Measurements from ENCODE around the gene NOL12. TPM values are rescaled to one million over a fixed set of nuclear protein-coding genes. Genes with fewer than 3 reads are reported as not detected.

Gene NOL12
- total RNA-seq, 1 donor from 2014 or later: 39.8 TPM

DNA sequence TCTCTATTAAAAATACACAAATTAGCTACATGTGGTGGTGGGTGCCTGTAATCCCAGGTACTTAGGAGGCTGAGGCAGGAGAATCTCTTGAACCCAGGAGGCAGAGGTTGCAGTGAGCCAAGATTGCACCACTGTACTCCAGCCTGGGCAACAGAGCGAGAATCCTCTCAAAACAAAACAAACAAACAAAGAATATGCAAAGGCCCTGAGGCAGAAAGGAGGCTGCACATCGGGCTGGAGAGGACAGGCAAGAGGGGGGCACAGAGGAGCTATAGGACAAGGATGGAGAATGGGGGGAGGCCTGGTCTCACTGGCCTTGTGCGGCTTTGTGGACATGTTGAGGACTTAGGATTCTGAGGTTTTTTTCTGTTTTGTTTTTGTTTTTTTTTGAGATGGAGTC is 19.1 kb downstream of the NOL12 start:
- H3K4me3 ChIP-seq (ENCODE audit: low read depth, low read length): no peak overlapping the region
- FAIRE-seq (no peak), DNase-seq (ENCODE audit: low read depth) (no peak)
- TF ChIP-seq, protein P1, sequence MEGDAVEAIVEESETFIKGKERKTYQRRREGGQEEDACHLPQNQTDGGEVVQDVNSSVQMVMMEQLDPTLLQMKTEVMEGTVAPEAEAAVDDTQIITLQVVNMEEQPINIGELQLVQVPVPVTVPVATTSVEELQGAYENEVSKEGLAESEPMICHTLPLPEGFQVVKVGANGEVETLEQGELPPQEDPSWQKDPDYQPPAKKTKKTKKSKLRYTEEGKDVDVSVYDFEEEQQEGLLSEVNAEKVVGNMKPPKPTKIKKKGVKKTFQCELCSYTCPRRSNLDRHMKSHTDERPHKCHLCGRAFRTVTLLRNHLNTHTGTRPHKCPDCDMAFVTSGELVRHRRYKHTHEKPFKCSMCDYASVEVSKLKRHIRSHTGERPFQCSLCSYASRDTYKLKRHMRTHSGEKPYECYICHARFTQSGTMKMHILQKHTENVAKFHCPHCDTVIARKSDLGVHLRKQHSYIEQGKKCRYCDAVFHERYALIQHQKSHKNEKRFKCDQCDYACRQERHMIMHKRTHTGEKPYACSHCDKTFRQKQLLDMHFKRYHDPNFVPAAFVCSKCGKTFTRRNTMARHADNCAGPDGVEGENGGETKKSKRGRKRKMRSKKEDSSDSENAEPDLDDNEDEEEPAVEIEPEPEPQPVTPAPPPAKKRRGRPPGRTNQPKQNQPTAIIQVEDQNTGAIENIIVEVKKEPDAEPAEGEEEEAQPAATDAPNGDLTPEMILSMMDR (IDR thresholded peaks at IDR 0.05; ENCODE audit: insufficient read depth, low read length, severe bottlenecking): no peak
- no peaks in the 10 kb centered on the region for H3K36me3 ChIP-seq (ENCODE audit: control insufficient read depth, insufficient read depth, low read length)
- no peaks in the 10 kb centered on the region for H3K27me3 ChIP-seq (ENCODE audit: control insufficient read depth, insufficient read depth, low read length)

DNA sequence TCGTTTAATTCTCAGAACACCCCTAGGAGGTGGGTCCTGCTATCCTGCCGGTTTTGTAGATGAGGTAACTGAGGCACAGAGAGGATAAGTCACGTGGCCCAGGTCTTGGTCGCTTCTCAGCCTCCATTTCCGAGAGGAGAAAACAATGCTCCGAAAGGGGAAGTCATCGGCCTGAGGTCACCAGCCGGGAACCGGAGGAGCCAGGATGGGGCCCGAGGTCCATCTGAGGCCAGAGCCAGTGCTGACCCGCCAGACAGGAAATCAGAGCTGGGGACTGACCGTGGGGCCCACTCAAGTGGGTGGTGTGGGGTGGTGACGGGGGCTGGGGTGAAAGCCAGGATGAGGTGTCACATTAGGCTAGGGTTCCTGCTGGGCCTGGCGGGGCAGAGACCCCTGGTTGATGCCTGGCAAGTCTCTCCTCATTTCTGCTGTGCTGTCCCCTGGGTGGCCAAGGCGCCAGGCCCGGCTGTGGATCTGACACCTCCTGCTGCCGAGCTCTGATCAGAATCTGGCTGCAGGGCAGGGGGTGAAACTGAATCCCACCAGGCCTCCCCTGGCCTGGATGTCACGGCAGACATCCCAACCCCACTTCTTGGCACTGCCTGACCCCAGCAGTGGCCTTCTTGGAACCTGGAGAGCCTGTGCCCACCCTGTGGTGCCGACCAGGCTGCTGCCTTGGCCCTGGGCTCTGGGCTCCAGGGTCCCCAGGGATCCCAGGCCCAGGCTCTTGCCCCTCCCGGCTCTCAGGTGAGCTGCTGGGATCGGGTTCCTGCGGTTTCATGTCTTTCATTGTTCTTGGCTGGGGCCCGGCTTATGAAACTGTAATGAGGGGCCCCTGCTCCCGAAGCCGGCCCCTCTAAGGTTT is 22.7 kb downstream of the NOL12 start:
- DNase-seq (ENCODE audit: low read depth): no peak
- H3K27me3 ChIP-seq (ENCODE audit: control insufficient read depth, insufficient read depth, low read length): no peaks in the 10 kb centered on the region
- TF ChIP-seq, protein P1 (IDR thresholded peaks at IDR 0.05; ENCODE audit: insufficient read depth, low read length, severe bottlenecking): no peak
- H3K4me3 ChIP-seq (ENCODE audit: low read depth, low read length): no peak overlapping the region
- FAIRE-seq: no peak
- no peaks in the 10 kb centered on the region for H3K36me3 ChIP-seq (ENCODE audit: control insufficient read depth, insufficient read depth, low read length)

DNA sequence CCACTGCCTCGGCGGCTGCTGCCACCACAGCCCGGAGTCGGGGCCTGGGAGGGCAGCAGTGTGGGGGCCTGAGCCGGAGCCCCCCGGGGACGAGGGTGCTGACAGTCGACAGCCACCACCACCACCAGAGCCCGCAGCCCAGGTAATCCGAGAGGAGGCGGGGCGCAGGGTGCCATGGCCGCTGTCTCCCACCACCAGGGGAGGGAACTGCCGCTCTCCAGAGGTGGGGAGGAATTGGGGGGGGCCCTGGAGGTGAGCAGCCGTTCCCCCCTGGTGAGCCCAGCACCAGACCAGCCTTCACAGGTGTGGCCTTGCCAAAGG is 23.3 kb downstream of the NOL12 start:
- Histone ChIP-seq H3K27me3 (ENCODE audit: control insufficient read depth, insufficient read depth, low read length) (no peaks in the 10 kb centered on the region), H3K4me3 (ENCODE audit: low read depth, low read length) (no peak overlapping the region), H3K36me3 (ENCODE audit: control insufficient read depth, insufficient read depth, low read length) (no peaks in the 10 kb centered on the region)
- DNase-seq (ENCODE audit: low read depth): no peak
- TF ChIP-seq, protein P1 (IDR thresholded peaks at IDR 0.05; ENCODE audit: insufficient read depth, low read length, severe bottlenecking): no peak
- no peak for FAIRE-seq

DNA sequence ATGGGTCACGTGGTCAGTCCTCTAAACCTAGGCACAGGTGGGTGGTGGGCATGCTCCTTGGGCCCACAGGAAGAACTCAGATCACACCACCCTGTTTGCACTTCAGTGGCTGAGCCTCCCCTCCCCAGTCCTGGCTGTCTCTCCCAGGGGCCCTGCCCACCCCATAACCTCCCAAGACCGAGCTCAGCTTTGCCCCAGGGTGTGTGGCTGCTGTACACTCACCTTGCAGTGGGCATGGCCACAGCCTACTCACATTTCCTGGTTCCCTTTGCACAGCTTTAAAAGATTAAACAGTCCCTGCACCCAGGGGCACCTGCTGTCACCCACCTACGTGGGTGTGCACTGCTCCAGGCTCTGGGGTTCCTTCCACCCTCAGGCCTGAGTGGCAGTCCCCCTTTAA is 24.5 kb downstream of the NOL12 start:
- H3K36me3 ChIP-seq (ENCODE audit: control insufficient read depth, insufficient read depth, low read length): no peaks in the 10 kb centered on the region
- DNase-seq (ENCODE audit: low read depth) (no peak), FAIRE-seq (no peak)
- no peaks in the 10 kb centered on the region for H3K27me3 ChIP-seq (ENCODE audit: control insufficient read depth, insufficient read depth, low read length)
- TF ChIP-seq, protein P1 (IDR thresholded peaks at IDR 0.05; ENCODE audit: insufficient read depth, low read length, severe bottlenecking): no peak
- no peak overlapping the region for H3K4me3 ChIP-seq (ENCODE audit: low read depth, low read length)

DNA sequence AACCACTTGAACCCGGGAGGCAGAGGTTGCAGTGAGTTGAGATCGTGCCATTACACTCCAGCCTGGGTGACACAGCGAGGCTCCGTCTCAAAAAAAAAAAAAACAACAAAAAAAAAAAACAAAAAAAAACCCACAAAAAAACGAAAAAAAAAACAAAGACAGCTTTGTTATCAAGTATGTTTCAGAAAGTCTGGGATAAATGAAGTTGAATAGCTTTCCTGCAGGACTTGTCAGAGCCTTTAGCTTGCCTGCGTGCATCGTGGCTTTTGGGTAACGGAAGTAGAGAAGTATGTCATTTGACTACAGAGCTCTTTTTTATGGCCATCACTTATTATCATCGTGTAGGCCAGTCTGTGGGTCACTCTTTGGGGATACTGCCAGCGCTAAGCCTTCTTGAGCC is 25.3 kb downstream of the NOL12 start:
- Histone ChIP-seq H3K36me3 (ENCODE audit: control insufficient read depth, insufficient read depth, low read length) (no peaks in the 10 kb centered on the region), H3K27me3 (ENCODE audit: control insufficient read depth, insufficient read depth, low read length) (no peaks in the 10 kb centered on the region), H3K4me3 (ENCODE audit: low read depth, low read length) (no peak overlapping the region)
- TF ChIP-seq, protein P1 (IDR thresholded peaks at IDR 0.05; ENCODE audit: insufficient read depth, low read length, severe bottlenecking): no peak
- no peak for DNase-seq (ENCODE audit: low read depth)
- FAIRE-seq: no peak

DNA sequence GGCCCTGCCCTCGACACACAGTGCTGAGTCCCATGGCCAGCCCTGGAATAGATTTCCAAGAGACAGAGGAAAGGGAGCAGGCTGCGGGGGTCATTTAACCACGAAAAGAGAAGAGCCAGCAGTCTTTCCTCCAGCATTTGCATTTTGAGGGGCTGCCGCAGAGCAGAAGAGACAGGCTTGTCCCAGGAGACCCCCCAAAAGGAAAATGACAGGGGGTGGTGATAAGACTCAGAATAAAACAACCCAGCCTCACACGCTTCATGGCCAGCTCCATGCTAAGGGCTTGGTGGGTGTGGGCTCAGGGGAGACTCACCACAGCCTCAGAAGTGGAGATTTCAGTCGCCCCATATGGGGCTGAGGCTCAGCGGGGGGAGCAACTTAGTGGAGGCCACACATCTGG is 27.6 kb downstream of the NOL12 start:
- no peak for DNase-seq (ENCODE audit: low read depth)
- Histone ChIP-seq H3K36me3 (ENCODE audit: control insufficient read depth, insufficient read depth, low read length) (no peaks in the 10 kb centered on the region), H3K27me3 (ENCODE audit: control insufficient read depth, insufficient read depth, low read length) (no peaks in the 10 kb centered on the region), H3K4me3 (ENCODE audit: low read depth, low read length) (no peak overlapping the region)
- no peak for FAIRE-seq
- TF ChIP-seq, protein P1 (IDR thresholded peaks at IDR 0.05; ENCODE audit: insufficient read depth, low read length, severe bottlenecking): no peak
